CD4-positive, alpha-beta T cell treated with Interleukin-12 subunit alpha and Interleukin-12 subunit beta, for 1 hour (primary cell): ENCODE data around the gene NINL.
"Not testable (repeated sequence)": the region's sequence is repeated elsewhere in the genome, so short reads cannot be mapped to it uniquely, and the experiment has no call there.

Experiments
- DNase-seq: peaks from one replicate; pipeline ENCODE4 v3.0.0-alpha.2; 2020

Gene NINL

DNA sequence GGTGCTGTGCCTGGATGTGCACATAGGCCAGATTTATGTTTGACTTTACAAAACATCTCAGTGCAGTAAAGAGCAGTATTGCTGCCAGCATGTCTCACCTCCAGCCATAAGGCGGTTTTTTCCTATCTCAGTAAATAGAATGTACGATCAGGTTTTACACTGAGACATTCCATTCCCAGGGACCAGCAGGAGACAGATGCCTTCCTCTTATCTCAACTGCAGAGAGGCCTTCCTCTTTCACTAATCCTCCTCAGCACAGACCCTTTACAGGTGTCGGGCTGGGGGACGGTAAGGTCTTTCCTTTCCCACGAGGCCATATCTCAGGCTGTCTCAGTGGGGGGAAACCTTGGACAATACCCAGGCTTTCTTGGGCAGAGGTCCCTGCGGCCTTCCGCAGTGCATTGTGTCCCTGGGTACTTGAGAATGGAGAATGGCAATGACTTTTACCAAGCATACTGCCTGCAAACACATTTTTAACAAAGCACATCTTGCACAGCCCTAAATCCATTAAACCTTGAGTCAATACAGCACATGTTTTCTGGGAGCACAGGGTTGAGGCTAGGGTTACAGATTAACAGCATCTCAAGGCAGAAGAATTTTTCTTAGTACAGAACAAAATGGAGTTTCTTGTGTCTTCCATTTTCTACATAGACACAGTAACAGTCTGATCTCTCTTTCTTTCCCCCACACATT lies 34.5 kb downstream of the NINL start:
- DNase-seq, result not testable (repeated sequence)

DNA sequence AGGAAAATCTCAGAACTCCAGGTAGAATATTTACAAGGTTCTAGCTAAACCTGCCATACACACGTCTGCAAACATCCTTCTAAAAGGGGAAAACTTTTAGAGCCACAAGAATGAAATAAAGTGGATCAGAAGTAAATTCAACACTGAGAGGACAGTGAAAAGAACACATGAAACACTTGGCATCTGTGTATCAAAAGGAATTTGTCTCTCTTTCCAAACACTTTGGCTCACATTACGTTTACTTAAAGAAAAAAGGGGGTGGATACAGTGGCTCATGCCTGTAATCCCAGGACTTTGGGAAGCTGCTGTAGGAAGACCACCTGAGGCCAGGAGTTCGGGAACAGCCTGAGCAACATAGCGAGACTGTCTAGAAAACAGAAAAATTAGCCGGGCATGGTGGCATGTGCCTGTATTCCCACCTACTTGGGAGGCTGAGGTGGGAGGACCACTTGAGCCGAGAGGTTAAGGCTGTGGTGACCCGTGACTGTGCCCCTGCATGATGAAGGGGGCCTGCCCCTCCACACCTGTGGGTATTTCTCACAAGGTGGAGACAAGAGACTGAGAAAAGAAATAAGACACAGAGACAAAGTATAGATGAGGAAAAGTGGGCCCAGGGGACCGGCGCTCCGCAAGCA lies 35.4 kb downstream of the NINL start:
- DNase-seq, result no peak

DNA sequence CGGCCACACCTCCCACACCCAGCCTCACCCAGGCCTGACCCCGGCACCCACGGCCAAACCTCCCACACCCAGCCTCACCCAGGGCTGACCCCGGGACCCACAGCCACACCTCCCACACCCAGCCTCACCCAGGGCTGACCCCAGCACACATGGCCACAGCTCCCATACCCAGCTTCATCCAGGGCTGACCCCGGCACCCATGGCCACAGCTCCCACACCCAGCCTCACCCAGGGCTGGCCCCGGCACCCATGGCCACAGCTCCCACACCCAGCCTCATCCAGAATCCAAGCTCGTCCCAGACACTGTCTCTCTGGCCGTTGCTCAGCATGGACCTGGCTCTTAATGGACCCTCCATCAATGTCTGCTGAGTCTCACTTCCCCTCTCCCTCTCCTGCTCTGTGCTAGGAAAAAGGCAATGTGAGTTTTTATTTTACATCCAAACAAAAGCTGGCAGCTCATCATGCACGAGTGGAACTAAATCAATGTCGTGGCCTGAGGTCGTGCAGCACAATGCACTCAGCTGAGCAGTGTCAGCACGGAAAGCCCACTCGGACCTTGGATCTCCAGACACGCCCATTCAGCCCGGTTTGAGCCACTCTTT lies 36.1 kb downstream of the NINL start:
- DNase-seq, result no peak

DNA sequence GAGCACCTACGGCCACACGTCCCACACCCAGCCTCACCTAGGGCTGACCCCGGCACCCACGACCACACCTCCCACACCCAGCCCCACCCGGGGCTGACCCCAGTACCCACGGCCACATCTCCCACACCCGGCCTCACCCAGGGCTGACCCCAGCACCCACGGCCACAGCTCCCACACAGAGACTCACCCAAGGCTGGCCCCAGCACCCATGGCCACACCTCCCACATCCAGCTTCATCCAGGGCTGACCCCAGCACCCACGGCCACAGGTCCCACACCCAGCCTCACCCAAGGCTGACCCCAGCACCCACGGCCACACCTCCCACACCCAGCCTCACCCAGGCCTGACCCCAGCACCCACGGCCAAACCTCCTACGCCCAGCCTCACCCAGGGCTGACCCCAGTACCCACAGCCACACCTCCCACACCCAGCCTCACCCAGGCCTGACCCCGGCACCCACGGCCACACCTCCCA lies 36.7 kb downstream of the NINL start:
- no peak for DNase-seq

DNA sequence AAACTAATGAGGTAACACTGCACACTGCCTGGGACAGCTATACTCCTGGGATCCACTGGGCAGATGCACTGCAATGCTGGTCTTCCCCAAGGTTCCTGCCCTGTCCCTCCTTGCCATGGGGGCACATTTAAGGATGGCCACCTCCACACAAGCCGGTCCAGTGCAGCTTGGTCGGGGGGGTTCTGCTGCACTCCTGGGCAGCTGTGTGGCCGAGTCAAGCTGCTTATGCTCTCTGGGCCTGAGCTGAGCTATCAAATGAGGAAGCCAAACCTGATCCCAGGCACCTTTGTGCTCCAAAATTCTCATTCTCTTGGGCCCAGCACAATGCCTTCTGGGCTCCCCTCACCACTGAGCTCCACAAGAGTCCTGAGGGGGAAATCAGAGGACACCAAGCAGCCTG lies 37.3 kb downstream of the NINL start:
- no peak for DNase-seq

DNA sequence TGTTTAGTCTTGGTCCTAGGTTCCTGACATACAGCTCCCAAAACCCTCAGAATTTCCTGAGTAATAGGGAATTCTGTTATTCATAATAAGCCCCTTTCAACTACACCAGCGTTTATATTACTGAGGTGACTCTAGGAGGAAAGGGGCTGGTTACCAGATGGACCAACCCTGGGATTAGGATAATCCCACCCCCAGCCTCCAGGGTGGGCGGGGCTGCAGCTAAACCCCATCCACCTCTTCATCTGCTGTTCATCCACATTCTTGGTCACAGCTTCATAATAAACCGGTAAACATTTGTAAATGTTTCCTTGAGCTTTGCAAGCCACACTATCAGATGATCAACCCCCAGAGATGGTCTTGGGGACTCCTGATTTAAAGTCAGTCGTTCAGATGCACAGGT lies 38.3 kb downstream of the NINL start:
- no peak for DNase-seq

DNA sequence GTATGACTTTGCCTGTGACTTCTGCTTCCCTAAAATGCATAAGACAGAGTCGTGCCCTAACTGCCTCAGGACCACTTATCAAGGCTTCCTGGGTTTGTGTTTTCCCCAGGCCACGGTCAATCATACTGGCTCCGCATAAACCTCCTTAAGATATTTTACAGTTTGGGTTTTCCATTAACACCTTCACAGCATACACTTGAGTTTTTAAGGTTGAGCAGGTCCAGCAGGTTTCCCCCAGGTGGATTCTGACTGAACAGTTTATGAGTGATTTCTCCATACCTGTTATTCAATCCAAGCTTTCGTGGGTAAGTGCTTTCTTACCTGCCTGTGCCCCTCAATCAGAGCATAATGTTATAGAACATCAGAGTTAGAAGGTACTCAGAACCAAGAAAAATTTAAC lies 39.3 kb downstream of the NINL start:
- no peak for DNase-seq

DNA sequence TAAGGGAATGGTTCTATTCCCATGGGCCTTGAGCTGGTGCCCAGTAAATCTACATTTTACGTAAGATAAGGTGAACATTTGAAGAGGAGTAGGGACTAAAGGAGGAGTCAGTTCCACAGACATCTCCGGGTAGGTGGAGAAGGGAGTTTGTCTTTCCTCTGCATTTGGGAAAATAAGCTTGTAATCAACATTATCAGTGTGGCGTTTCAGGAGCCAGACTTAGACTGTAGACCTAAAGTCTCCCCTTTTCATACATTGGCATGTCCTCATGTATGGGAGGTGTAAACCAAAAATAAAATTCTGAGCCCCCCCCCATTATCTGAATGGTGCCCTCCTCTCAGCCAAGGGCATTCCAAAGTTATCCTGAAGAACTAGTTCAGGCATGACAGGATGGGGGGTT lies 40.2 kb downstream of the NINL start:
- DNase-seq, result no peak

DNA sequence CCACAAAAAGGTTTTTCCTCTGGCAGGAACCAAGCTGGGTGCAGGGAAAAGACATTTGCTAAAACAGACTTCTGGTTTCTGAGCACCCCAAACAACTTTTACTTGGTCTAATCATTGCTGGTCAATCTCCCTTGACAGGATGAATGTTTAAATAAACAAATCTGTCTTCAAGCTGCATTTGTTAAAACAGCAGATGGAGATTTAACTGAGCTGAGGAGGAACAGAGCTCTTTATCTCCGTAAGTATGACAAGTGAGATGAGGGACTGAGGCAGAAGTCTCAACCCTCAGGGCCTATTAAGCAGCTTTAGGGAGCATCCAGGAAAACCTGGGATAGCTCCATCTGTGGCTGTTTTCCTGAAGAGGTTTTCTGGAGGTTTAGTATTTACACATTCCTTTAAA lies 40.6 kb downstream of the NINL start:
- DNase-seq, result no peak

DNA sequence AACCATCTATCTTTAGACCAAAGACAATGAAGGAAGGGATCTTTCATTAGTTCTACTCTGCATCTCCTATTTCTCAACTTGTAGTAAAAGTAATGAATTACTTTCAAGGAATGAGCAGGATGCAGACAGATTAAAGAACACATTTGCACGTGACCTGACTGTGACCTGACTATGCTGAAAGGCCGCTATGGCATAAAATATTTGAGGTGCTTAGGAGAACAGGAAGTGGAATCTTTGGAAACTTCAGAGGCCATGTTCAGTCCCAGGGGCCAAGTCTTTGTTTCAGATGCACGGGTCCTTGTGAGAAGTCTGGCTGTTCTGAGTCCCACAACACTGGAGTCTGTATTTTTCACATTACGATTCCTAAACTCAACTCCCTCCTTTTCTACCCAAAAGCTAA lies 41.0 kb downstream of the NINL start:
- no peak for DNase-seq

DNA sequence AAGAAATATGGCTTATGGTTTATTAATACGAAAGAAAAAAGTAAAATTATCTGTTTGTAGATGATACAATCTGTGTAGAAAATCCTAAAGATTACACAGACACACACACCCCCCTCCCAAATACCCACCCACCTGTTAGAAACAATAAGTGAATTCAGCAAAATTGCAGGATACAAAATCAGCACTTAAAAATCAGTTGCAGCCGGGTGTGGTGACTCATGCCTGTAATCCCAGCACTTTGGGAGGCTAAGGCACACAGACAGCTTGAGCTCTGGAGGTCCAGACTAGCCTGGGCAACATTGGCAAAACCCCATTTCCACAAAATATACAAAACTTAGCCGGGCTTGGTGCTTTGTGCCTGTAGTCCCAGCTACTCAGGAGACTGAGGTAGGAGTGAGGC lies 42.3 kb downstream of the NINL start:
- DNase-seq, result no peak

DNA sequence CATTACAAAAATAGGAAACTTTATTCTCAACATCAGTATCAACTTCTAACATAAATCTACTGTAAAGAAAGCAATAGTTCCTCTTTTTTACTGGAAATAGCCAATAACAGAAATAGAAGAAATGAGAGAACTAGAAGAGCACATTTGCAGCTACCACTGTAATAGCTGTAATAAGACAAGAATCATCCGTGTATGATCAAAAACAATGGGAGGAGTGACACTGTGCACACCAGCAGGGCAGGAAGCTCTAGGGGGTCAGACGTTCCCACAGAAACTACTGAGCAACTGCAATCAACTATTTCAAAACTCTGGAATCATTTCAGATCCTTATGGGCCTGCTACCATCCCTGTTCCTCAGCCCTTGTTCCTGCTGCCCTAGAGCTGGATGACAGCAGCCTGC lies 43.7 kb downstream of the NINL start:
- DNase-seq, result no peak

DNA sequence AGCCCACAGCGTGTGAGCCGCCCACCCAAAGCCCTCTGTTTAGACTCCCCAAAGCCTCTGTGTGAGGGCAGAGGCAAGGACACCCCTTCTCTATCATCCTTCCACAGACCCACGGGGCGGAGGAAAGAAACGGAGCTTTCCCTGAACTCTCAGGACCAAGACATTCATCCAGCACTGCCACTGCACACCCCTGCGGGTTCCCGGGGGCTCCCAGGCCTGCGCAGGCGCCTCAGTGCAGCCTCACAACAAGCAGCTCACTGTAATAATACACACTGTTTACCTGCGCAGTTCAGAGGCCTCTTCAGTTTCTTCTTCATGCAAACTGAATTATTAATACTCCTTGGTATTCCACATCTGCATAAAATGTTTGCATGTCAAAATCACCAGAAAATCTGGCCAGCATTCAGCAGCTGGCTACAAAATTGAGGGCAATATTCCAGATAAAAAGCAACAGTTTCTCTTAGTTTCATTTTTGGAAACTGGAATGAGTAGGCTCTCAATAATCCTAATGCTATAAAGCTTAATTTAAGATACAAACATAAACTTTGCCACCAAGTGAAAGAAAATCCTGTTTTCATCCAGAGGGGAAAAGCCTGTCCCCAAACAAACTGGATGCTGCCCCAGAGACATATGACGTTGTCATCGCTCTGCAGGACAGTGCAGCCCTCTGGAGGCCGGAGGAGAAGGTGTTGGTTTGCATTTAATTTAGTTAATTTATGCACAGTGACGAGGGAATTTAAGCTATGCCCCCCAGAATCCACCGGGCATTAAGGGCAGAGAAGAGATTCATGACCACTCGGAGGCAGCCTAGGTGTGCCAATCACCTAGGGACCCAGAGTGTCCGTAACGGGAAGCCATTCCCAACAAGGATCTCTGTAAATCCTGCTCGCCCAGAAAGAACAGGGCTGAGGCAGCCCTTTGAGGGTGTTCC lies 45.3 kb downstream of the NINL start:
- no peak for DNase-seq

DNA sequence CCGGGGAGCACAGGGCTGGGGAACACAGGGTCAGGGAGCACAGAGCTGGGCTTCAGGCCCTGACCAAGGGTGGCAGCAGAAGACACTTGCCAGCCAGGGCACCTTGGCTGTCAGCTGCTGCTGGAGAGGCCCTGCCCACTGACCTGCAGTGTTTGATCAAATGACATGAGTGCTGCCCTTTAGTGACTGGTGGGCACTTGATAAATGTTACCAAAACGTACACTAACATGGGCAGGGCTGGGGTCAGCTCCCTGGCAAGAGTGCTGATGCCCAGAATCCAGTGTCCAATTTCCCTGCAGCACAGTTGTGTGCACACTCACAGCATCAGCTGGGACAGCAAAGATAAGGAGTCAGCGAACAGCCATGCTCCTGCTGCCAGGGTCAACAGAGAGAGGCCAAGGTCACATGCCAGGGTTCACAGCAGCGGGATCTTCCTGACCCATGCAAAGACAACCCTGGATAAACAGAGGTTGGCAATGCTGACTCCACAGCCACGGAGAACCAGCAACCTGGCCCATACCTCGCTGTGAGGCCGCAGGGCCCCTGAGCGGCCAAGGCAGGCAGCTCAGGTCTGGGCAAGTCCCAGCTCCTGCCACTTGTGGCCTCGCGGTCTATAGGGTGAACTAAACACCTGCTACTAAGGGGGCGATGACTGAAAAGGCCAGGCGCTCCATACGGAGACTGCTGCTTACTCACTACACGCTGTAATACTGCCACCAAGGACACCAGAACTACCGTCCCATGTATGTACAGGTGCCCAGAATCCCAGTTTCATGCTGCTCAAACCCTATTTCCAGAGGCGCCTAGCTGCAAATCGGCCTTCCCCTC lies 46.3 kb downstream of the NINL start:
- no peak for DNase-seq

DNA sequence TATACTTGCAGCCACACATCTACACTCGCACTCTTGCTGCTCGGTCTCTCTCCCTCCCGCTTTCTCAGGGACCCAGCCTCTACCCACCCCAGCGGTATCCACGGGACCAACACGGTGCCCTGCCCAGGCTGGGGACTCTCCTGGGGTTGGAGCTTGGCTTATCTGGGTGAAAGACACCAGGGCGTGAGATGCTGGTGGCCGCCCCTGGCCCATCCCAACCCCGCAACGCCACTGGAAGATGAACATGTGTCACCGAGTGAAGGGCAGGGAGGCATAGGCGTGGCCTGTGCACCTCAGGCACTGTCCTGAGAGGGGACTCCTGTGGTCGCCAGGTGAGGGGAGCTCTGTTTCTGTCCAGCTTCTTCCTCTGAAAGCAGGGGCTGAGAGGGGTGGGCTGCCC lies 47.4 kb downstream of the NINL start:
- no peak for DNase-seq

DNA sequence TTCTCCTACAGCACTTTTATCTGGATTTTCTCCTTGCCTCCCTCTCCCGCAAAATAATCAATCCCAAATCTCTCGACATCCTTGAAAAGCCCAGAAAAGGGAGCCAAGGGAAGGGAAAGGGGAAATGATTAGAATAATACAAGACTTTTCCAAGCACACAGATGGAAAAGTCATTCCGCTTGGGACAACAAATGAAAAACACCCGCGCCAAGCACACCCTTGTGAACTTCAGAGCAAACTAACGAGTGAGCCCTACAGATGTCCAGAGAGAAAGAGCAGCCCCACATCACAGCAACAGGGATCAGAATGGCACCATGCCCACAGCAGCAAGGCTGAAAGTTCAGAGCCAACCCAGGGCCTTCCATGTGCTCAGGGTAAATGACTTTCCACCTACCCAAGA lies 49.6 kb downstream of the NINL start:
- DNase-seq, result no peak

DNA sequence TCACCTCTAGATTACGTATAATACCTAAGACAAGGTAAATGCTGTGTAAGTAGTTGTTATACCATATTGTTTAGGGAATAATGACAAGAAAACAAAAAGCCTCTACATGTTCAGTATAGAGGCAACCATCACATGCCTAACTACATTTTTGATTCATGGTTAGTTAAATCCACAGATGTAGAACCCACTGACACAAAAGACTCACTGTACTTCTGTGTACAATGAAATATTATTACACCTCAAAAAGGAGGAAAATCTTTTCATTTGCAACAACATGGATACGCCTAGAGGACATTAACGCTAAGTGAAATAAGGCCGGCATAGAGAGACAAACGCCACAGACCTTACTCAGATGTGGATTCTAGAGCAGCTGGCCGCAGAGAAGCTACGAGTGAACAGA lies 50.5 kb downstream of the NINL start:
- no peak for DNase-seq

DNA sequence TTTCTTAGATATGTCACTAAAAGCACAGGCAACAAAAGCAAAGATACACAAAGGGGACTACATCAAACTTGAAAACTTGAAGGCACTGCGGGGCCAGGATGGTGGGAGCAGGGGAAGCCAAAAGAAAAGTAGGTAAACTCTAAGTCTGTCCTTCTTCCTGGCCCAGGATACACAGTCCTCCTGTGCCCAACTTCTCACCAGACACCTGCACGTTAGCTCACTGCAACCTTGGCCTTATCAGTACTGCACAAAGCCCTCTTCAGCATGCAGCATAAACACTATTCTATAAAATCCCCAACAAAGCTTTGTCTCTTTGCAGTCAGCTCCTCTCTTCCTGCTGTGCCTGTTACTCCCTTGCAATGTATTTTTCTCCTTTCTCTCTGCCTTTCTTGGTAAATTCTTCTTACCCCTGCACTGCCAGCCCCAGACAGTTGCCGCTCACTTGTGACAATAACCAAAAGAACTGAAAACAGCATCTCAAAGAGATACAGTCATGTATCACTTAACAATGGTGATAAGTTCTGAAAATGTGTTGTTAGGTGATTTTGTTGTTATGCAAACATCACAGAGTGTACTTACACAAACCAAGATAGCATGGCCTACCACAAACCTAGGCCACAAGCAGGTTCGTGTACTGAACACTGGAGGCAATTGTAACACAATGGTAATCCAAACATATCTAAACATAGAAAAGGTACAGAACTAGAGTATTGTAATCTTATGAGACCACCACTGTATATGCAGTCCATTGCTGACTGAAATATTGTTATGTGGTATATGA lies 51.2 kb downstream of the NINL start:
- DNase-seq, result no peak

DNA sequence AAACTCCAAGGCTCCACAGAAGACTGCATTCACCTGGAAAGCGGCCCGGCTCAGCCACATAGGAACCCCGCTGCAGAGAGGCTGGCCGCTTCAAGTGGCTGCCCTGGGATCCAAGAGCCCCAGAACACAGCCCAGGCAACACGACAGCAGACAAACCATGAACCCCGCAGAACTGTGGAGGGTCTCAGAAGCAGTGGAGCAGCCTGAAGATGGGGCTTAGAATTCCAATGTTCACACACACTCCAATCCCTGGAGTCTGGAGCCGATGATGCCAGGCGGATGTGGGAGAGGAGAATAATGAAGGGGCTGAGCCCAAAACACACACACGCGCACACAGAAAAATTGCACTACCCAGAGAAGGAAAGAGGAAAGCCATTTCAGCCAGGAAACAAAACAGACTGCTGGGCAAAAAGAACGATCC lies 52.4 kb downstream of the NINL start:
- DNase-seq, result no peak

DNA sequence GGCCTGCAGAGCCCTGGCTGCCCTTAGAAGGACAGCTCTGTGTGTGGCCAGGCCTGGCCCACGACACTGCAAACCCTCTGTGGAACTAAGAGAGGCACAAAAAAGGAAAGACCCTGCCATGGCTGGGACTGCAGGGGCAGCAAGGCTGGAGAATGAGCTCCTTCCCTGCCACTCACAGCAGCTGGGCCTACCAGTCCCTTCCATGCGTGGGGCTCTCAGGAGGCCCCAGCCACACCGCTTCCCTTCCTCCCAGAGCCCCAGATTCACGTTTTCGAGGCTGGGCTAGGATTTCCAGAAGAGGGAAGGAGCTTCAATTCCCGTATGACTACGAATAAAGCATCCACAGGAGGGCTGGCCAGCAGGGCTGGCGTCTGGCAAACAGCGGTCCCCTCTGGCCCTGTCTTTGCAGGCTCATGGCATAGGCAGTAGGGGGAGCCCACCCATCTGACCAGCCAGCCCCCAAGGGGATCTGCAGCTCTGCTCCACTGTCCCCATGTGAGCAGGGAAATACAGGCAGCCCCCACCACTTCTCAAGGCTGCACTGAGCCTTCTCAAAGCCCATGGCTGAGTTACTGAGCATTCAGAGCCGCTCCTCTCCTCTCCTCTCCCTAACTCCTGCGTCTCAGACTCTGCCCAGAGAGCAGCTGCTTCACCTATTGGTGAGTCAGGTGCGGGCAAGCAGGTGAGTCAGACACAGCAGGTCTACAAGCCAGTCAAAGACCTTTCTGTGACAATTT lies 53.1 kb downstream of the NINL start:
- no peak for DNase-seq
